Endothelial cell of umbilical vein (primary cell): ENCODE results near the gene TVP23A. TPM values are rescaled to one million over a fixed set of nuclear protein-coding genes. Genes with fewer than 3 reads are reported as not detected.

Source experiments
- BruUV-seq: library from RNA; stranded (reverse); fragments of 400-500 nt; replicated peaks from 2 replicates; lab custom pipeline; 2021; lab: Mats Ljungman, UMichigan
- CTCF ChIA-PET: fragments of 300-600, 350-600 bp; sonication (Branson Sonifier 250); formaldehyde crosslinking; loops from one replicate; lab custom pipeline; 2021; ENCODE audit warnings: antibody characterized with exemption, inconsistent platforms; lab: Charles Lee
- POLR2A ChIA-PET: fragments of 300-600, 350-600 bp; sonication (Branson Sonifier 250); formaldehyde crosslinking; loops from one replicate; lab custom pipeline; 2021; ENCODE audit warnings: antibody characterized with exemption, inconsistent platforms; lab: Charles Lee
- DNase-seq: peaks from one replicate; pipeline ENCODE4 v3.0.0-alpha.2; 2011; ENCODE audit warnings: low read depth, low spot score
- FAIRE-seq: peaks from 2 replicates; lab custom pipeline; 2011; peaks lifted over from hg19 to GRCh38; lab: Jason Lieb, UNC
- H2AFZ ChIP-seq: 2 replicates; pipeline ENCODE4 v1.6.0; 2012; ENCODE audit warnings: low read depth, low read length, control low read depth, inconsistent platforms
- H3K27ac ChIP-seq: 2 replicates; pipeline ENCODE4 v1.5.1; 2011; ENCODE audit warnings: low read depth, mild to moderate bottlenecking, control low read depth, low read length, moderate library complexity; ENCODE audit not compliant: insufficient read depth
- H3K27me3 ChIP-seq, 2 experiments: 2 replicates each; pipeline versions ENCODE4 v1.6.0 to v1.6.1; 2011; ENCODE audit warnings: low read length in 2 of 2, mixed read lengths in 1 of 2; ENCODE audit not compliant: control insufficient read depth in 2 of 2, insufficient read depth in 2 of 2
- H3K36me3 ChIP-seq, 2 experiments: 2 replicates in 1 of 2; 3 replicates in 1 of 2; pipeline ENCODE4 v1.5.1; 2011; ENCODE audit warnings: low read length in 2 of 2, mild to moderate bottlenecking in 1 of 2, moderate library complexity in 1 of 2; ENCODE audit not compliant: control insufficient read depth in 2 of 2, insufficient read depth in 2 of 2; ENCODE audit errors: extremely low read depth in 1 of 2
- H3K4me1 ChIP-seq: 3 replicates; pipeline ENCODE4 v1.5.1; 2011; ENCODE audit warnings: mild to moderate bottlenecking, low read length; ENCODE audit not compliant: control insufficient read depth, insufficient read depth; ENCODE audit errors: extremely low read depth
- H3K4me2 ChIP-seq: 2 replicates; pipeline ENCODE4 v1.6.1; 2011; ENCODE audit warnings: low read length, control low read depth, mixed read lengths; ENCODE audit not compliant: insufficient read depth
- H3K4me3 ChIP-seq, 3 experiments: fragments of 200-600 bp in 1 of 3; sonication (generic), shearing (Covaris generic) in 1 of 3; replicated peaks in 1 of 3; 2 replicates each; pipeline ENCODE4 v1.5.1; 2011 to 2016; ENCODE audit warnings: control low read depth in 3 of 3, low read length in 3 of 3, mild to moderate bottlenecking in 2 of 3, inconsistent platforms in 1 of 3, low read depth in 1 of 3, moderate library complexity in 1 of 3; ENCODE audit not compliant: insufficient read depth in 1 of 3
- H3K79me2 ChIP-seq: 2 replicates; pipeline ENCODE4 v1.6.0; 2012; ENCODE audit warnings: low read length, inconsistent platforms; ENCODE audit not compliant: control insufficient read depth, insufficient read depth
- H3K9ac ChIP-seq: replicated peaks from 2 replicates; pipeline ENCODE3; 2011; ENCODE audit warnings: low read length, control low read depth; ENCODE audit not compliant: insufficient read depth; ENCODE audit errors: extremely low read depth
- H3K9me1 ChIP-seq: replicated peaks from 3 replicates; pipeline ENCODE4 v1.6.0; 2011; ENCODE audit warnings: mild to moderate bottlenecking, low read length; ENCODE audit not compliant: control insufficient read depth, insufficient read depth; ENCODE audit errors: extremely low read depth
- H3K9me3 ChIP-seq: replicated peaks from 2 replicates; pipeline ENCODE4 v1.5.1; 2012; ENCODE audit warnings: low read length, inconsistent platforms; ENCODE audit not compliant: control insufficient read depth, insufficient read depth
- H4K20me1 ChIP-seq: replicated peaks from 2 replicates; pipeline ENCODE3; 2011; ENCODE audit warnings: mild to moderate bottlenecking, low read length; ENCODE audit not compliant: control insufficient read depth, insufficient read depth; ENCODE audit errors: extremely low read depth
- EZH2 ChIP-seq: IDR thresholded peaks from 2 replicates; pipeline ENCODE4 v1.6.1; 2012; ENCODE audit warnings: borderline replicate concordance, low read depth, mild to moderate bottlenecking, moderate library complexity, low read length, inconsistent platforms; ENCODE audit not compliant: severe bottlenecking
- FOS ChIP-seq: IDR thresholded peaks from 2 replicates; pipeline ENCODE4 v1.6.1; 2011; ENCODE audit warnings: mild to moderate bottlenecking, low read length, moderate library complexity, borderline replicate concordance; ENCODE audit not compliant: insufficient read depth
- GATA2 ChIP-seq: IDR thresholded peaks from 2 replicates; pipeline ENCODE4 v1.7.0; 2011; ENCODE audit warnings: low read depth, mild to moderate bottlenecking, moderate library complexity, mixed read lengths, low read length; ENCODE audit not compliant: insufficient read length, insufficient read depth
- JUN ChIP-seq: IDR thresholded peaks from 2 replicates; pipeline ENCODE4 v1.6.1; 2011; ENCODE audit warnings: borderline replicate concordance, low read depth; ENCODE audit not compliant: insufficient read length, insufficient read depth
- MYC ChIP-seq: IDR thresholded peaks from one replicate; pipeline ENCODE4 v1.6.1; 2011; ENCODE audit warnings: mild to moderate bottlenecking, low read depth, low read length
- POLR2A ChIP-seq: IDR thresholded peaks from 2 replicates; pipeline ENCODE4 v1.6.1; 2012; ENCODE audit warnings: low read depth, mild to moderate bottlenecking, control low read depth, low read length
- POLR2AphosphoS5 ChIP-seq: IDR thresholded peaks from 2 replicates; pipeline ENCODE4 v1.6.1; 2012; ENCODE audit warnings: low read depth, mild to moderate bottlenecking, control low read depth, low read length, moderate library complexity; ENCODE audit not compliant: insufficient read depth
- dilution Hi-C: fragments of 300-500 bp; cut with MboI; formaldehyde crosslinking; loops from one replicate; pipeline ENCODE4 v1.15.0; 2019; ENCODE audit warnings: low sequenced_read_pairs; ENCODE audit not compliant: extremely low pct_ligation_motif_present
- intact Hi-C: fragments of 100-400 bp; cut with micrococcal nuclease; formaldehyde crosslinking; loops from one replicate; pipeline ENCODE4 v1.10.0; 2022
- polyA plus RNA-seq, 4 experiments: library from polyadenylated mRNA; depleted of rRNA in 3 of 4; stranded (reverse) in 3 of 4; unstranded in 1 of 4; fragments of >200 nt; gene quantifications; 2 replicates each; pipeline versions ENCODE4 v1.2.1 to v1.2.3, GENCODE V29; 2011 to 2012; ENCODE audit warnings: missing spikeins in 1 of 4
- total RNA-seq: library from RNA; stranded (reverse); gene quantifications from 2 replicates; pipeline ENCODE4 v1.2.3, GENCODE V29; 2021
- TF ChIP-seq, protein P1 (sequence below): IDR thresholded peaks from 2 replicates; pipeline ENCODE4 v1.6.1; 2011; ENCODE audit not compliant: insufficient read depth, insufficient read length
- TF ChIP-seq, protein P2 (sequence below), 2 donors: IDR thresholded peaks; 1 replicate in 1 of 2; 2 replicates in 1 of 2; pipeline ENCODE4 v1.5.1; 2011; ENCODE audit warnings: low read length in 2 of 2, mild to moderate bottlenecking in 2 of 2, moderate library complexity in 2 of 2, control low read depth in 1 of 2, inconsistent platforms in 1 of 2, low read depth in 1 of 2; ENCODE audit not compliant: insufficient read depth in 1 of 2; ENCODE audit errors: extremely low read depth in 1 of 2

The TVP23A gene
- total and polyA plus RNA-seq, 2 donors (not counting 3 experiments of a cell fraction or from before 2014, with no cell fraction given), result not detected

DNA sequence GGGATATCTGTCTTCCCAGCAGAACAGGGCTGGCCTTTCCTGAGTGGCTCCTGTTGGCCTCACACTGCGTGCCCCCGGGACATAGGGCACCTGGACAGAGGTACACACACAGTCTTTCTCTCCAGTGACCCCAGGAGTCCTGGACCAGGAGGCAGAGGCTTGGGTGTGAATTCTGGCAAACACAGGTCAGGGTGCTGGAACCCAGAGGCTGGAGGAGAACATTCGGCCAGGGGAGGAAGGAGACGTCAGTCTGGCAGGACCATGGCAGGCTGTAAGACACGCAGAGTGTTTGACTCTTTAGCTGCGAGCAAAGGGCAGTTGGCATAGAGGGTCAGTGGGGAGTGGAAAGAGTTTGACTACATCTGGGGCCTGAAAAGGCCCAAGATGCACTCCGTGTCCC, 4.1 kb upstream of the TVP23A start:
- Histone ChIP-seq H3K9ac (no peak overlapping the region), H3K4me1 (no peaks in the 10 kb centered on the region), H3K9me1 (no peaks in the 10 kb centered on the region), H3K27me3 (no peaks in the 10 kb centered on the region), H3K79me2 (no peaks in the 10 kb centered on the region), H3K4me3 (no peak overlapping the region), H3K36me3 (no peaks in the 10 kb centered on the region), H3K27ac (no peak overlapping the region), H2AFZ (no peak overlapping the region), H4K20me1 (no peaks in the 10 kb centered on the region), H3K9me3 (no peaks in the 10 kb centered on the region), H3K4me2 (no peak overlapping the region)
- ChIA-PET POLR2A (no interaction called here), CTCF (no interaction called here)
- TF ChIP-seq GATA2, result no peak
- TF ChIP-seq POLR2AphosphoS5, result no peak
- TF ChIP-seq, protein P1, sequence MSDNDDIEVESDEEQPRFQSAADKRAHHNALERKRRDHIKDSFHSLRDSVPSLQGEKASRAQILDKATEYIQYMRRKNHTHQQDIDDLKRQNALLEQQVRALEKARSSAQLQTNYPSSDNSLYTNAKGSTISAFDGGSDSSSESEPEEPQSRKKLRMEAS, result no peak
- TF ChIP-seq, protein P2, sequence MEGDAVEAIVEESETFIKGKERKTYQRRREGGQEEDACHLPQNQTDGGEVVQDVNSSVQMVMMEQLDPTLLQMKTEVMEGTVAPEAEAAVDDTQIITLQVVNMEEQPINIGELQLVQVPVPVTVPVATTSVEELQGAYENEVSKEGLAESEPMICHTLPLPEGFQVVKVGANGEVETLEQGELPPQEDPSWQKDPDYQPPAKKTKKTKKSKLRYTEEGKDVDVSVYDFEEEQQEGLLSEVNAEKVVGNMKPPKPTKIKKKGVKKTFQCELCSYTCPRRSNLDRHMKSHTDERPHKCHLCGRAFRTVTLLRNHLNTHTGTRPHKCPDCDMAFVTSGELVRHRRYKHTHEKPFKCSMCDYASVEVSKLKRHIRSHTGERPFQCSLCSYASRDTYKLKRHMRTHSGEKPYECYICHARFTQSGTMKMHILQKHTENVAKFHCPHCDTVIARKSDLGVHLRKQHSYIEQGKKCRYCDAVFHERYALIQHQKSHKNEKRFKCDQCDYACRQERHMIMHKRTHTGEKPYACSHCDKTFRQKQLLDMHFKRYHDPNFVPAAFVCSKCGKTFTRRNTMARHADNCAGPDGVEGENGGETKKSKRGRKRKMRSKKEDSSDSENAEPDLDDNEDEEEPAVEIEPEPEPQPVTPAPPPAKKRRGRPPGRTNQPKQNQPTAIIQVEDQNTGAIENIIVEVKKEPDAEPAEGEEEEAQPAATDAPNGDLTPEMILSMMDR (IDR thresholded peaks at IDR 0.05; ENCODE audit: extremely low read depth in 1 of 2, insufficient read depth in 1 of 2, low read depth in 1 of 2, low read length in 2 of 2), result no peak
- TF ChIP-seq POLR2A, result no peak
- no peak for TF ChIP-seq MYC
- TF ChIP-seq EZH2, result no peak
- TF ChIP-seq FOS, result no peak
- TF ChIP-seq JUN, result no peak
- no TSS peak for BruUV-seq
- FAIRE-seq, result no peak
- dilution Hi-C loops (no loop called here), intact Hi-C loops (no loop called here)
- DNase-seq, result no peak
